Measurements from ENCODE around the gene ATP8B4.

- no peak for TF ChIP-seq CTCF (optimal IDR thresholded peaks at IDR 0.05 in 1 of 3, IDR thresholded peaks at IDR 0.05 in 1 of 3, conservative IDR thresholded peaks at IDR 0.05 in 1 of 3; ENCODE audit: extremely low read depth in 1 of 3, insufficient read depth in 2 of 3, low read length in 3 of 3)
- no peak for TF ChIP-seq EZH2 (IDR thresholded peaks at IDR 0.05; ENCODE audit: low read length)
These were observed 90.7 kb downstream of the ATP8B4 start for GRCh38 chr15:50028326-50028725.
